ENCODE measurements around the gene NRXN2. TPM values are rescaled to one million over a fixed set of nuclear protein-coding genes. Genes with fewer than 3 reads are reported as not detected.

NRXN2 gene
- total RNA-seq, 1 experiment from 2014 or later: not detected

DNA sequence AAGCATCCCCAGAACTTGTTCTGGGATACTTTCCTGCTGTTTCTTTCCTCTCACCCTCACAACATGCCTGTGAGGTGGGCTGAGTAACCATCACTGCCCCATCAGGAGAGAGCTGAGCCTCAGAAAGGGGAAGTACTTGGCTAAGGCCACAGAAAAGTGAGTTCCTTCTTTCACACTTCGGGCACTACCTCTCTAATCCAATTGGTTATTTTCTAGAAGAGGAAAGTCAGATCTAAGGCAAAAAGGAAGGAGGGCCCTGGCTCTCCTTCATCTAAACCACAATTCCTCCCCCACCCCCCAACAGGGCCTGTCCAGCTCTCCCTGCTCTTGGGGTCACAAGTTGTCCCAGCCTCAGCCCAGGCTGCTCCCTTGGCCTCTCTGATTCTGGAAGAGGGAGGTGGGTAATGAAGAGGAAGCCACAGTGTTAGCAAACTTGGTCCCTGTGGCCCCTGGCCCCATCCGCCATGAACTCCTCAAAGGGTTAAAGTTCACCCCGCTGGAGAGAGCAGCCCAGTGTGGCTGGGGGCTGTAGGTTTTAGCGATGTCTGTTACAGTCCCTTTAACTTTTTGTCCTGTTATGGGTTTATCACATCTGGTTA is 98.0 kb downstream of the NRXN2 start:
- intact Hi-C loops (cut with micrococcal nuclease; ENCODE audit: unreplicated experiment): no loop called here
- Mint-ChIP-seq H3K4me3 (ENCODE audit: low read depth, unreplicated experiment) (no peak overlapping the region), H3K9me3 (ENCODE audit: low read depth, unreplicated experiment) (no peaks in the 10 kb centered on the region), H3K27ac (ENCODE audit: unreplicated experiment) (no peak overlapping the region), H3K27me3 (ENCODE audit: unreplicated experiment) (peaks cover 89% of the 10 kb centered on the region), H3K4me1 (ENCODE audit: low read depth, unreplicated experiment) (no peaks in the 10 kb centered on the region), H3K36me3 (ENCODE audit: insufficient read depth, unreplicated experiment) (no peaks in the 10 kb centered on the region)
- no peak for DNase-seq
- BruUV-seq (replicated peaks): no TSS peak
- TF ChIP-seq, protein P1, sequence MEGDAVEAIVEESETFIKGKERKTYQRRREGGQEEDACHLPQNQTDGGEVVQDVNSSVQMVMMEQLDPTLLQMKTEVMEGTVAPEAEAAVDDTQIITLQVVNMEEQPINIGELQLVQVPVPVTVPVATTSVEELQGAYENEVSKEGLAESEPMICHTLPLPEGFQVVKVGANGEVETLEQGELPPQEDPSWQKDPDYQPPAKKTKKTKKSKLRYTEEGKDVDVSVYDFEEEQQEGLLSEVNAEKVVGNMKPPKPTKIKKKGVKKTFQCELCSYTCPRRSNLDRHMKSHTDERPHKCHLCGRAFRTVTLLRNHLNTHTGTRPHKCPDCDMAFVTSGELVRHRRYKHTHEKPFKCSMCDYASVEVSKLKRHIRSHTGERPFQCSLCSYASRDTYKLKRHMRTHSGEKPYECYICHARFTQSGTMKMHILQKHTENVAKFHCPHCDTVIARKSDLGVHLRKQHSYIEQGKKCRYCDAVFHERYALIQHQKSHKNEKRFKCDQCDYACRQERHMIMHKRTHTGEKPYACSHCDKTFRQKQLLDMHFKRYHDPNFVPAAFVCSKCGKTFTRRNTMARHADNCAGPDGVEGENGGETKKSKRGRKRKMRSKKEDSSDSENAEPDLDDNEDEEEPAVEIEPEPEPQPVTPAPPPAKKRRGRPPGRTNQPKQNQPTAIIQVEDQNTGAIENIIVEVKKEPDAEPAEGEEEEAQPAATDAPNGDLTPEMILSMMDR (IDR thresholded peaks at IDR 0.05; ENCODE audit: unreplicated experiment): no peak
- CTCF ChIA-PET: no interaction called here

DNA sequence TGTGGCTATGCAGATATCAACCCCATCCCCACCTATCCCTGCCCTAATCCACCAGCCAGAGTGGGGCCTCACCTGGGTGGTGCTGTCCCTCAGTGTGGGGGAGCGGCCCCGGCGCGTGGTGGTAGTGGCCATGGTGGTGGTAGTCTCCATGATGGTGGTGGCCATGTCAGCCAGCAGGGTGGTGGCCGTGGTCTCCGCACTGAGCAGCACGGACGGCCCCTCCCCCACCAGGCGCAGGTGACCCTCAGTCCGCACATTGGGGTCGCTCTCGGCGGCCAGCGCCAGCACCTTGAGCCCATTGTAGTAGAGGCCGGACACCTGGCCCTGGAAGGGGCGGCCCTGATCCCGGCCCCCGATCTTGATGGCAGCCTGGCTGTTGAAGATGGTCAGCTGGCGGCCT is 100.3 kb downstream of the NRXN2 start:
- BruUV-seq (replicated peaks): no TSS peak
- Mint-ChIP-seq H3K27ac (ENCODE audit: unreplicated experiment) (no peak overlapping the region), H3K9me3 (ENCODE audit: low read depth, unreplicated experiment) (no peaks in the 10 kb centered on the region), H3K4me1 (ENCODE audit: low read depth, unreplicated experiment) (no peaks in the 10 kb centered on the region), H3K27me3 (ENCODE audit: unreplicated experiment) (peaks cover 76% of the 10 kb centered on the region), H3K36me3 (ENCODE audit: insufficient read depth, unreplicated experiment) (no peaks in the 10 kb centered on the region), H3K4me3 (ENCODE audit: low read depth, unreplicated experiment) (no peak overlapping the region)
- TF ChIP-seq, protein P1 (IDR thresholded peaks at IDR 0.05; ENCODE audit: unreplicated experiment): no peak
- intact Hi-C loops (cut with micrococcal nuclease; ENCODE audit: unreplicated experiment): no loop called here
- CTCF ChIA-PET: no interaction called here
- DNase-seq: no peak

DNA sequence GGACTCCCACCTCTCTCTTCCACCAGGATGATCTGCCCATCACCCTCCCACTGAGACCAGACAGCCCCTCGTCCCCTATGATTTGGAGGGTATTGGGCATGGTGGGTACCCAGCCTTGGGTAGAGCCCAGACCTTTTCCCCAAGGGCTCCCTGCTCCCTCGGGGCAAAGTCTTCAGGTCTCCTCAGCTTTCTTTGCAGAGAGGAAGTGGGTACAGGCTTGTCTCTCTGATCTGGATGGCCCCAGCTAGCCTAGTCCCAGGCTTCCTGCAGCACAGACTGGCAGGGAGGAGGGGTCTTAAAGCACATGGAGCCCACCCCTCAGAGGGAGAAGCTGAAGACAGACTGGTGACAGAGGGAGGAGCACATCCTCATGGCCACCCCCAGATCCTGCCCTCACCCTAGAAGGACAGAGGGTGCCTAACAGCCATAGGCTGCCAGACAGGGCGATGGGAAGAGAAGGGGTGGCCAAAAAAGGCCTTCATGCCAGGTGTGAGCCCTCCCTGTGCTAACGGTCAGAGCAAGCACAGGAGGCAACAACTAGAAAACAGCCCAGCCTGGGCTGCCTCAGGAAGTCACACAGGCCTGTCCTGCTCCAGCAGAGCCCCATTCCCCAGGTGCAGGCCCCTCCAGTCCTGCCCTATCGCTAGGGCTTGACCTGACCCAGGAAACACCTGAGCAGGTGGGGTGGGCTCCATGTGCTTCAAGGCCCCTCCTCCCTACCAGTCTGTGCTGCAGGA is 101.5 kb downstream of the NRXN2 start:
- no TSS peak for BruUV-seq (replicated peaks)
- CTCF ChIA-PET: no interaction called here
- intact Hi-C loops (cut with micrococcal nuclease; ENCODE audit: unreplicated experiment): no loop called here
- H3K4me3 Mint-ChIP-seq (ENCODE audit: low read depth, unreplicated experiment): no peak overlapping the region
- TF ChIP-seq, protein P1 (IDR thresholded peaks at IDR 0.05; ENCODE audit: unreplicated experiment): no peak
- H3K36me3 Mint-ChIP-seq (ENCODE audit: insufficient read depth, unreplicated experiment): no peaks in the 10 kb centered on the region
- DNase-seq: no peak
- peaks cover 64% of the 10 kb centered on the region for H3K27me3 Mint-ChIP-seq (ENCODE audit: unreplicated experiment)
- H3K9me3 Mint-ChIP-seq (ENCODE audit: low read depth, unreplicated experiment): no peaks in the 10 kb centered on the region
- H3K4me1 Mint-ChIP-seq (ENCODE audit: low read depth, unreplicated experiment): no peaks in the 10 kb centered on the region
- no peak overlapping the region for H3K27ac Mint-ChIP-seq (ENCODE audit: unreplicated experiment)

DNA sequence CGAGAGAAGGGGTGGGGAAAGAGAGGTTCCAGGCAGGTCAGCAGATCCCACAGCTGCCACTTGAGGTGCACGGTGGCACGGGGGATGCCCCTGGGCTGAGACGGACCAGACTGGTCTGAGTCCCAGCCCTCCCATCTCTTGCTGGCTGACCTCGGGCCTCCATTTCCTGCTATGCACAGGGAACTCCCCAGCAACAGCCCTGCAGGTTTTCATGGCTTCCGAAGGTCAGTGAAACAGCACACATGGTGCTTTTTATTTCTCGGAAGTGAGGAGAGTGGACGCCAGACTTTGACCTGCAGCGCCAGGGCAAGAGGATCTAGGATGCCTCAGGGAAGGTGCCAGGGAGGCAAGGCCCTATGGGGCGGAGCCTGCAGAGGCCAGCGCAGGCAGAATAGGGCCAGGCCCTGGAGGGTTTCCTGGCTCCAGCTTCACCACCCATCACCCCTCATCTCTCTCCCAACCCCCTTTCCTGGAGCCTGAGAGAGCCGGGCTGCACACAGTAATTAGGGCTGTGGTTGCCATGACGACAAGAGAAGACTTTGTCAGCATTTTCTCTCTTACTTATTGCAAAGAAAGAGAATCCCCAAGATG is 102.5 kb downstream of the NRXN2 start:
- CTCF ChIA-PET: no interaction called here
- DNase-seq: no peak
- no peaks in the 10 kb centered on the region for H3K9me3 Mint-ChIP-seq (ENCODE audit: low read depth, unreplicated experiment)
- no TSS peak for BruUV-seq (replicated peaks)
- intact Hi-C loops (cut with micrococcal nuclease; ENCODE audit: unreplicated experiment): no loop called here
- no peak overlapping the region for H3K4me3 Mint-ChIP-seq (ENCODE audit: low read depth, unreplicated experiment)
- no peak overlapping the region for H3K27ac Mint-ChIP-seq (ENCODE audit: unreplicated experiment)
- H3K36me3 Mint-ChIP-seq (ENCODE audit: insufficient read depth, unreplicated experiment): no peaks in the 10 kb centered on the region
- H3K27me3 Mint-ChIP-seq (ENCODE audit: unreplicated experiment): peaks cover 62% of the 10 kb centered on the region
- H3K4me1 Mint-ChIP-seq (ENCODE audit: low read depth, unreplicated experiment): no peaks in the 10 kb centered on the region
- TF ChIP-seq, protein P1 (IDR thresholded peaks at IDR 0.05; ENCODE audit: unreplicated experiment): no peak

Data from Calu3 (cell line).